ENCODE measurements around the gene PPP1R36. TPM values are rescaled to one million over a fixed set of nuclear protein-coding genes. Genes with fewer than 3 reads are reported as not detected.

Gene PPP1R36
- total and polyA plus RNA-seq, 2 of the 13 experiments (the other 11 are each of a cell fraction or from before 2014, with no cell fraction given): 0.11 to 0.17 TPM

DNA sequence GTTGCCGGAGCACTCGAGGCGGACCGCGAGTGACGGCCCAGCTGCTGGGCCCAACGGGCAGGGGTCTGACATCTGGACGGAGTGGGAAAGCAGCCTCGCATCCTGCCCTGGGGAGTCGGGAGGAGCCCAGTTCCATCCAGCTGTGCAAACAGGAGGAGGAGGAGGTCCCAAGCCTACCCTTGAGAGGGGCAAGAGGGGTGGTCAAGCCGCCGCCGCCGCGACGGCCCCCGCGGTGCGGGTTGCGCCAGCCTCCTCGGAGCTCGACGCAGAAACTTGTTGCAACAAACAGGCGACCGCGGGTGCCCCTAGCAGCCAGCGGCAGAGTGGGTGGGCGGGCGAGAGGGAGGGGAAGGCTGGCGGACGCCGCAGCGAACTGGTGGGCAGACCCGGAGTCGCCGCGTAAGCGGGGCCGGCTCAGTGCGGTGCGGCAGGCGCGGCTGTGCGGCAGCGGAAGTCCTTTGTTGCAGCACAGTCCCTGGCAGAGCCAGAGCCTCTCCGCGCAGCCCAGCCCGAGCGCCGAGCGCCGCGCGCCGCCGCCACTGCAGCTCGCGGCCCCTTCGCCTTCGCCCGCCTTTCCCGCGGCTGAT lies 45.4 kb upstream of the PPP1R36 start, which contains the start of gene ZBTB1 (continued):
- TF ChIP-seq ZNF558 (CRISPR knock-in tag; IDR thresholded peaks at IDR 0.05; ENCODE audit: borderline replicate concordance) (no peak), FOXP1 (IDR thresholded peaks at IDR 0.05) (no peak), FOXP1 (CRISPR knock-in tag; IDR thresholded peaks at IDR 0.05) (no peak), KDM4B (CRISPR knock-in tag; IDR thresholded peaks at IDR 0.05) (no peak), MAF1 (CRISPR knock-in tag; IDR thresholded peaks at IDR 0.05; ENCODE audit: borderline replicate concordance) (no peak), ZNF713 (CRISPR knock-in tag; IDR thresholded peaks at IDR 0.05) (no peak), PRPF4 (IDR thresholded peaks at IDR 0.05; ENCODE audit: low read depth, low read length, poor library complexity, severe bottlenecking) (no peak), KLF11 (CRISPR knock-in tag; IDR thresholded peaks at IDR 0.05) (no peak; the same call in 1 of the 2 replicates), BHLHE40 (IDR thresholded peaks at IDR 0.05; ENCODE audit: low read length) (no peak), FOXA3 (CRISPR knock-in tag; IDR thresholded peaks at IDR 0.05) (peak; percentile 64; the same call in 1 of the 2 replicates), ZNF383 (CRISPR knock-in tag; IDR thresholded peaks at IDR 0.05; ENCODE audit: borderline replicate concordance) (no peak), GATA4 (IDR thresholded peaks at IDR 0.05; ENCODE audit: borderline replicate concordance, low read depth) (peak; percentile 49), ZNF296 (CRISPR knock-in tag; conservative IDR thresholded peaks at IDR 0.05) (no peak), RBM22 (optimal IDR thresholded peaks at IDR 0.05; ENCODE audit: low read length) (peak; percentile 43), REL (CRISPR knock-in tag; conservative IDR thresholded peaks at IDR 0.05) (peak; percentile 56; the same call in 1 of the 2 replicates)
- TF ChIP-seq, protein P1, sequence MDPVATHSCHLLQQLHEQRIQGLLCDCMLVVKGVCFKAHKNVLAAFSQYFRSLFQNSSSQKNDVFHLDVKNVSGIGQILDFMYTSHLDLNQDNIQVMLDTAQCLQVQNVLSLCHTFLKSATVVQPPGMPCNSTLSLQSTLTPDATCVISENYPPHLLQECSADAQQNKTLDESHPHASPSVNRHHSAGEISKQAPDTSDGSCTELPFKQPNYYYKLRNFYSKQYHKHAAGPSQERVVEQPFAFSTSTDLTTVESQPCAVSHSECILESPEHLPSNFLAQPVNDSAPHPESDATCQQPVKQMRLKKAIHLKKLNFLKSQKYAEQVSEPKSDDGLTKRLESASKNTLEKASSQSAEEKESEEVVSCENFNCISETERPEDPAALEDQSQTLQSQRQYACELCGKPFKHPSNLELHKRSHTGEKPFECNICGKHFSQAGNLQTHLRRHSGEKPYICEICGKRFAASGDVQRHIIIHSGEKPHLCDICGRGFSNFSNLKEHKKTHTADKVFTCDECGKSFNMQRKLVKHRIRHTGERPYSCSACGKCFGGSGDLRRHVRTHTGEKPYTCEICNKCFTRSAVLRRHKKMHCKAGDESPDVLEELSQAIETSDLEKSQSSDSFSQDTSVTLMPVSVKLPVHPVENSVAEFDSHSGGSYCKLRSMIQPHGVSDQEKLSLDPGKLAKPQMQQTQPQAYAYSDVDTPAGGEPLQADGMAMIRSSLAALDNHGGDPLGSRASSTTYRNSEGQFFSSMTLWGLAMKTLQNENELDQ (CRISPR knock-in tag; IDR thresholded peaks at IDR 0.05; ENCODE audit: borderline replicate concordance): 0 out of 2 replicates have a peak, but pooled peaks have one; percentile 2
- TF ChIP-seq, protein P2, sequence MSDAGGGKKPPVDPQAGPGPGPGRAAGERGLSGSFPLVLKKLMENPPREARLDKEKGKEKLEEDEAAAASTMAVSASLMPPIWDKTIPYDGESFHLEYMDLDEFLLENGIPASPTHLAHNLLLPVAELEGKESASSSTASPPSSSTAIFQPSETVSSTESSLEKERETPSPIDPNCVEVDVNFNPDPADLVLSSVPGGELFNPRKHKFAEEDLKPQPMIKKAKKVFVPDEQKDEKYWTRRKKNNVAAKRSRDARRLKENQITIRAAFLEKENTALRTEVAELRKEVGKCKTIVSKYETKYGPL (CRISPR knock-in tag; IDR thresholded peaks at IDR 0.05): 0 out of 2 replicates have a peak, but pooled peaks have one; percentile 3
- TF ChIP-seq, protein P3, sequence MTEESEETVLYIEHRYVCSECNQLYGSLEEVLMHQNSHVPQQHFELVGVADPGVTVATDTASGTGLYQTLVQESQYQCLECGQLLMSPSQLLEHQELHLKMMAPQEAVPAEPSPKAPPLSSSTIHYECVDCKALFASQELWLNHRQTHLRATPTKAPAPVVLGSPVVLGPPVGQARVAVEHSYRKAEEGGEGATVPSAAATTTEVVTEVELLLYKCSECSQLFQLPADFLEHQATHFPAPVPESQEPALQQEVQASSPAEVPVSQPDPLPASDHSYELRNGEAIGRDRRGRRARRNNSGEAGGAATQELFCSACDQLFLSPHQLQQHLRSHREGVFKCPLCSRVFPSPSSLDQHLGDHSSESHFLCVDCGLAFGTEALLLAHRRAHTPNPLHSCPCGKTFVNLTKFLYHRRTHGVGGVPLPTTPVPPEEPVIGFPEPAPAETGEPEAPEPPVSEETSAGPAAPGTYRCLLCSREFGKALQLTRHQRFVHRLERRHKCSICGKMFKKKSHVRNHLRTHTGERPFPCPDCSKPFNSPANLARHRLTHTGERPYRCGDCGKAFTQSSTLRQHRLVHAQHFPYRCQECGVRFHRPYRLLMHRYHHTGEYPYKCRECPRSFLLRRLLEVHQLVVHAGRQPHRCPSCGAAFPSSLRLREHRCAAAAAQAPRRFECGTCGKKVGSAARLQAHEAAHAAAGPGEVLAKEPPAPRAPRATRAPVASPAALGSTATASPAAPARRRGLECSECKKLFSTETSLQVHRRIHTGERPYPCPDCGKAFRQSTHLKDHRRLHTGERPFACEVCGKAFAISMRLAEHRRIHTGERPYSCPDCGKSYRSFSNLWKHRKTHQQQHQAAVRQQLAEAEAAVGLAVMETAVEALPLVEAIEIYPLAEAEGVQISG (CRISPR knock-in tag; IDR thresholded peaks at IDR 0.05): no peak; the same call in none of the 2 replicates
- TF ChIP-seq, protein P4, sequence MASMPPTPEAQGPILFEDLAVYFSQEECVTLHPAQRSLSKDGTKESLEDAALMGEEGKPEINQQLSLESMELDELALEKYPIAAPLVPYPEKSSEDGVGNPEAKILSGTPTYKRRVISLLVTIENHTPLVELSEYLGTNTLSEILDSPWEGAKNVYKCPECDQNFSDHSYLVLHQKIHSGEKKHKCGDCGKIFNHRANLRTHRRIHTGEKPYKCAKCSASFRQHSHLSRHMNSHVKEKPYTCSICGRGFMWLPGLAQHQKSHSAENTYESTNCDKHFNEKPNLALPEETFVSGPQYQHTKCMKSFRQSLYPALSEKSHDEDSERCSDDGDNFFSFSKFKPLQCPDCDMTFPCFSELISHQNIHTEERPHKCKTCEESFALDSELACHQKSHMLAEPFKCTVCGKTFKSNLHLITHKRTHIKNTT (CRISPR knock-in tag; IDR thresholded peaks at IDR 0.05): no peak
- TF ChIP-seq, protein P5, sequence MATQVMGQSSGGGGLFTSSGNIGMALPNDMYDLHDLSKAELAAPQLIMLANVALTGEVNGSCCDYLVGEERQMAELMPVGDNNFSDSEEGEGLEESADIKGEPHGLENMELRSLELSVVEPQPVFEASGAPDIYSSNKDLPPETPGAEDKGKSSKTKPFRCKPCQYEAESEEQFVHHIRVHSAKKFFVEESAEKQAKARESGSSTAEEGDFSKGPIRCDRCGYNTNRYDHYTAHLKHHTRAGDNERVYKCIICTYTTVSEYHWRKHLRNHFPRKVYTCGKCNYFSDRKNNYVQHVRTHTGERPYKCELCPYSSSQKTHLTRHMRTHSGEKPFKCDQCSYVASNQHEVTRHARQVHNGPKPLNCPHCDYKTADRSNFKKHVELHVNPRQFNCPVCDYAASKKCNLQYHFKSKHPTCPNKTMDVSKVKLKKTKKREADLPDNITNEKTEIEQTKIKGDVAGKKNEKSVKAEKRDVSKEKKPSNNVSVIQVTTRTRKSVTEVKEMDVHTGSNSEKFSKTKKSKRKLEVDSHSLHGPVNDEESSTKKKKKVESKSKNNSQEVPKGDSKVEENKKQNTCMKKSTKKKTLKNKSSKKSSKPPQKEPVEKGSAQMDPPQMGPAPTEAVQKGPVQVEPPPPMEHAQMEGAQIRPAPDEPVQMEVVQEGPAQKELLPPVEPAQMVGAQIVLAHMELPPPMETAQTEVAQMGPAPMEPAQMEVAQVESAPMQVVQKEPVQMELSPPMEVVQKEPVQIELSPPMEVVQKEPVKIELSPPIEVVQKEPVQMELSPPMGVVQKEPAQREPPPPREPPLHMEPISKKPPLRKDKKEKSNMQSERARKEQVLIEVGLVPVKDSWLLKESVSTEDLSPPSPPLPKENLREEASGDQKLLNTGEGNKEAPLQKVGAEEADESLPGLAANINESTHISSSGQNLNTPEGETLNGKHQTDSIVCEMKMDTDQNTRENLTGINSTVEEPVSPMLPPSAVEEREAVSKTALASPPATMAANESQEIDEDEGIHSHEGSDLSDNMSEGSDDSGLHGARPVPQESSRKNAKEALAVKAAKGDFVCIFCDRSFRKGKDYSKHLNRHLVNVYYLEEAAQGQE (IDR thresholded peaks at IDR 0.05; ENCODE audit: borderline replicate concordance in 1 of 2, low read depth in 1 of 2, low read length in 2 of 2): peak in 1 of 2 experiments; percentile 3; a peak in 1 of 4 replicates

Measured in HepG2 (cell line).